HL-60/S4 treated with retinoic acid at 250 ng/mL for 4 days and 3 days (cell line): ENCODE data around the gene MAN1B1.
"Not testable (repeated sequence)": the region's sequence is repeated elsewhere in the genome, so short reads cannot be mapped to it uniquely, and the experiment has no call there.

Experiments used
- in situ Hi-C: fragments of 300-500 bp; cut with MboI; formaldehyde crosslinking; loops from 2 replicates; pipeline ENCODE4 v1.7.0; 2022; ENCODE audit warnings: low sequenced_read_pairs

MAN1B1 gene

GRCh38 chr9:137123468-137123837, 36.7 kb downstream of the MAN1B1 start:
- in situ Hi-C loops = loop anchor here (5.0 kb wide), 1 partner anchor 109 kb away; the partner anchor contains the start of gene SLC34A3

GRCh38 chr9:137123952-137124462, 37.2 kb downstream of the MAN1B1 start:
- in situ Hi-C loops = loop anchor here (5.0 kb wide), 1 partner anchor 108 kb away; the partner anchor contains the start of gene SLC34A3

GRCh38 chr9:137126786-137127185, 40.0 kb downstream of the MAN1B1 start:
- in situ Hi-C loops = no loop called here

- in situ Hi-C loops = no loop called here
Observed at GRCh38 chr9:137127301-137128157, 40.7 kb downstream of the MAN1B1 start.

- in situ Hi-C loops = no loop called here
Observed at GRCh38 chr9:137128158-137128861, 41.5 kb downstream of the MAN1B1 start.

- in situ Hi-C loops = no loop called here
Observed at GRCh38 chr9:137128862-137129455, 42.2 kb downstream of the MAN1B1 start.

GRCh38 chr9:137129456-137130175, 42.8 kb downstream of the MAN1B1 start:
- in situ Hi-C loops = no loop called here

GRCh38 chr9:137130176-137130755, 43.5 kb downstream of the MAN1B1 start:
- in situ Hi-C loops = no loop called here

GRCh38 chr9:137134191-137134590, 47.4 kb downstream of the MAN1B1 start:
- in situ Hi-C loops = no loop called here

- in situ Hi-C loops = not testable (repeated sequence)
Observed at GRCh38 chr9:137135154-137135553, 48.4 kb downstream of the MAN1B1 start.

GRCh38 chr9:137136261-137136880, 49.6 kb downstream of the MAN1B1 start:
- in situ Hi-C loops = no loop called here

- in situ Hi-C loops = no loop called here
Observed at GRCh38 chr9:137136881-137137607, 50.3 kb downstream of the MAN1B1 start.

GRCh38 chr9:137138058-137138721, 51.4 kb downstream of the MAN1B1 start:
- in situ Hi-C loops = no loop called here

- in situ Hi-C loops = no loop called here
Observed at GRCh38 chr9:137138722-137139467, 52.1 kb downstream of the MAN1B1 start, which contains the start of gene GRIN1. GRIN1 (plus strand) TSS chr9:137139154; CDS start chr9:137139487, 333 bp downstream.

- in situ Hi-C loops = no loop called here
Observed at GRCh38 chr9:137139468-137140150, 52.8 kb downstream of the MAN1B1 start.

- in situ Hi-C loops = no loop called here
Observed at GRCh38 chr9:137140151-137141012, 53.6 kb downstream of the MAN1B1 start.
